Bronchial epithelial cell (primary cell): ENCODE results near the gene MBOAT2. TPM values are rescaled to one million over a fixed set of nuclear protein-coding genes. Genes with fewer than 3 reads are reported as not detected.
A peak's percentile ranks its signal among the peaks of the same experiment; 100 is the strongest.

Experiments
- DNase-seq: peaks from one replicate; pipeline ENCODE4 v3.0.0-alpha.2; 2010; ENCODE audit warnings: low read depth
- FAIRE-seq: peaks from 2 replicates; lab custom pipeline; 2011; peaks lifted over from hg19 to GRCh38; lab: Jason Lieb, UNC
- H3K27me3 ChIP-seq: 2 replicates; pipeline ENCODE4 v1.5.1; 2011; ENCODE audit warnings: low read length; ENCODE audit not compliant: control insufficient read depth, insufficient read depth
- H3K36me3 ChIP-seq: 2 replicates; pipeline ENCODE4 v1.5.1; 2011; ENCODE audit warnings: low read length; ENCODE audit not compliant: control insufficient read depth, insufficient read depth
- H3K4me3 ChIP-seq: 2 replicates; pipeline ENCODE4 v1.5.1; 2011; ENCODE audit warnings: mild to moderate bottlenecking, low read depth, low read length, control low read depth
- total RNA-seq: library from RNA; depleted of rRNA; stranded (reverse); fragments of >200 nt; gene quantifications from 2 replicates; pipeline ENCODE4 v1.2.1, GENCODE V29; 2014
- TF ChIP-seq, protein P1 (sequence below): IDR thresholded peaks from 2 replicates; pipeline ENCODE4 v1.5.1; 2011; ENCODE audit warnings: mild to moderate bottlenecking, moderate library complexity, low read length, control low read depth, inconsistent platforms; ENCODE audit not compliant: insufficient read depth, severe bottlenecking

MBOAT2 gene
- total RNA-seq, 1 donor from 2014 or later = 145 TPM

DNA sequence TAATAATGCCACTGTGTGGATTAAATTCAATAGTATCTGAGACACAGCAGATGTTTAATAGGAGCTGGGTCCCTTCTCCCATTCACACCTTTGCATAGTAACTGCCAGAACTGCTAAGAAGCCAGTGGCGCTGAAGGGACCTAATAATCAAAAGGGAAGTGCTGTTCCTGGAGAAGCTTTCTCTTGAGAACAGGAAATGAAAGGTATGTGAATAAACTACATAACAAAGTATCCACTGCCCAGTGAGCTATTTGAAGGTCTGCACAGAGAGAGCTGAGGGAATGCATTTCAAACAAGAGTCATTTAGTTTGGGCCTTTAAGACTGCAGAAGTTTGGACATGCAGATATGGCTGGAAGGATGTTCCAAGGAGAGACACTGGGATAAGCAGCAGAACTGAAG lies 110.0 kb downstream of the MBOAT2 start:
- Histone ChIP-seq H3K4me3 (no peak overlapping the region), H3K27me3 (no peaks in the 10 kb centered on the region), H3K36me3 (peaks cover 8% of the 10 kb centered on the region)
- TF ChIP-seq, protein P1, sequence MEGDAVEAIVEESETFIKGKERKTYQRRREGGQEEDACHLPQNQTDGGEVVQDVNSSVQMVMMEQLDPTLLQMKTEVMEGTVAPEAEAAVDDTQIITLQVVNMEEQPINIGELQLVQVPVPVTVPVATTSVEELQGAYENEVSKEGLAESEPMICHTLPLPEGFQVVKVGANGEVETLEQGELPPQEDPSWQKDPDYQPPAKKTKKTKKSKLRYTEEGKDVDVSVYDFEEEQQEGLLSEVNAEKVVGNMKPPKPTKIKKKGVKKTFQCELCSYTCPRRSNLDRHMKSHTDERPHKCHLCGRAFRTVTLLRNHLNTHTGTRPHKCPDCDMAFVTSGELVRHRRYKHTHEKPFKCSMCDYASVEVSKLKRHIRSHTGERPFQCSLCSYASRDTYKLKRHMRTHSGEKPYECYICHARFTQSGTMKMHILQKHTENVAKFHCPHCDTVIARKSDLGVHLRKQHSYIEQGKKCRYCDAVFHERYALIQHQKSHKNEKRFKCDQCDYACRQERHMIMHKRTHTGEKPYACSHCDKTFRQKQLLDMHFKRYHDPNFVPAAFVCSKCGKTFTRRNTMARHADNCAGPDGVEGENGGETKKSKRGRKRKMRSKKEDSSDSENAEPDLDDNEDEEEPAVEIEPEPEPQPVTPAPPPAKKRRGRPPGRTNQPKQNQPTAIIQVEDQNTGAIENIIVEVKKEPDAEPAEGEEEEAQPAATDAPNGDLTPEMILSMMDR = no peak
- no peak for DNase-seq
- no peak for FAIRE-seq

DNA sequence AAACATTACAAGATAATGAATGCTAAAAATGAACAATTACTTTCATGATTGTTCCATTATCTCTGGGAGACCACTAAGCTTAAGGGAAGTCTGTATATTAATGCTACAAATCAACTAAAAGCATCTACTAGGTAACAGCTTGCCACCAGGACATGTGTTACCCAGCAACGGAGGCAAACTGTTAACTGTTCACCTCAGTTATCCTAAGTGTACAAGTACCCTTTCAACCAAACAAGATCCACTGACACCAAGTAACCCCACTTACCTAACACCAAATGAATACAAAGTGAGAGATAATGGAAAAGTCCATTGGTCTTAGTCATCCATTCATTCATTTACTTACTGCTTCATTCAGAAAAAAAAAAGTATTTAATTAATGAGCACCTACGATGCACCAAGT lies 111.4 kb downstream of the MBOAT2 start:
- no peak overlapping the region for H3K4me3 ChIP-seq
- TF ChIP-seq, protein P1 = no peak
- FAIRE-seq (no peak), DNase-seq (no peak)
- peaks cover 11% of the 10 kb centered on the region for H3K36me3 ChIP-seq
- H3K27me3 ChIP-seq = no peaks in the 10 kb centered on the region

DNA sequence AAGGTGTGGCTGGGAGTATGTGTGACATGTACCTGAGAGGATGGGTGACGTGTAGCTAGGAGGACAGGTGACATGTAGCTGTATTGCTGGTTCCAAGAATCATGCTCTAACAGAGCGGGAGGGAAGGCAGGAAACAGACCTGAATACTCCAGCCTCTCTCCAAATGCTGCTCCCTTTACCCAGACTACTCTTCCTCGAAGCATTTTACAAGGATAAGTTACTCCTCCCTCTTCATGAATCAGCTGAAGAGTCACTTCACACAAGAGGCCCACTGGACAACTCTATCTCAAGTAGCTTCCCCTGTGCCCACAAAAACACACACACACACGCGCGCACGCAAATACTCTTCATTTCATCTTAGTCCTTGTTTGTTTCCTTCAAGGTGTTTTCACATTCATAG lies 113.5 kb downstream of the MBOAT2 start:
- H3K4me3 ChIP-seq = no peak overlapping the region
- TF ChIP-seq, protein P1 = no peak
- H3K36me3 ChIP-seq = peaks cover 12% of the 10 kb centered on the region
- H3K27me3 ChIP-seq = no peaks in the 10 kb centered on the region
- DNase-seq (peak; percentile 13), FAIRE-seq (no peak)

DNA sequence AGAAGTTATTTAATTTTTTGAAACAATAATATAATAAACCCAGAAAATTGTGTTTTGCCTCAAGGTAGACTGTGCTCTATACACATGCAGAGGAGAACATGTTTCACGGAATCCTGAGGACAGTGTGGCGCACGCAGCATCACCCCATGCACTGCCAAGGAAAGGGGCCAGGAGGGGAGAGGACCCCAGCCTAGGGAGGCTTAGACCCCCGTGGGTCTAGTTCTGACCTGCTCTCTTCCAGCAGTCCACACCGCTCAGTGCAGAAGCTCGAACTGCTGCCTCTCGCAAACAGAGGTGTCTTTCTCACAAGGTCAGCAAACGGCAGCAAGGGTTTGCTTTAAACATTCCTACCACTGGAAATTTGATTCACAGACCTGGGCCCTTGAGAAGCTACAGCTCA lies 114.5 kb downstream of the MBOAT2 start:
- TF ChIP-seq, protein P1 = no peak
- no peak overlapping the region for H3K4me3 ChIP-seq
- DNase-seq = no peak
- no peaks in the 10 kb centered on the region for H3K27me3 ChIP-seq
- peaks cover 12% of the 10 kb centered on the region for H3K36me3 ChIP-seq
- no peak for FAIRE-seq

DNA sequence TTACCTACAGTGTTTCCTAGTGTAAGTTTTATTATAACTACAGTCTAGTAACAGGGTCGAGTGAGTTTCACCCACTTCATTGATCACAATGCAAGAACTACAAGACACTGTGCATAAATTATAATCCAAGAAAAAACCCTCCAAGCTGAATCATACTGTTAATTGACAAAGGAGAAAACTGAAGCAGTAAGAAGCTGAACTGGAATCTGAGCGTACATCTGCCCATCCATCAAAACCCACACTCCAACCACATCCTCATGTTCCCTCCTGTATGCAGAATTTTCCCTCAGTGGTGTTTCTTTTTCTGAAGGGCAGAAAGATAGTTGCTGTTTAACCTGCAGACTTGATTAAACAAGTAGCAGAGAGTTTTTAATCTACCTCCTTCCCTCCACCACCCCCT lies 116.6 kb downstream of the MBOAT2 start:
- H3K27me3 ChIP-seq = no peaks in the 10 kb centered on the region
- no peak for FAIRE-seq
- H3K36me3 ChIP-seq = peaks cover 10% of the 10 kb centered on the region
- DNase-seq = no peak
- no peak overlapping the region for H3K4me3 ChIP-seq
- TF ChIP-seq, protein P1 = no peak

DNA sequence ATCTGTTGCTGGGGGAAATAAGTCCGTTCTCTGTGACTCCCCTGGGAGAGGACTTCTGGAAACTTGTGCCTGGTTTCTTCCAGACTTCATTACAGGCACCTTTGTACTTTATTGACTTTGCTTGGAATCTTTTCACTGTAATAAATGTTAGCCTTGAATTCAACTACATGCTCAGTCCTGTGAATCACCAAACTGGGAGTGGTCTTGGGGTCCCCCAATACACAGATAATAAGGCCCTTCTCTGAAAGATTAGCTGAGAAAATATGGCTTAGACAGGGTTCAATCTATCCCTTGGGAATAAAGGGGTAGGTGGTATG lies 117.3 kb downstream of the MBOAT2 start:
- Histone ChIP-seq H3K27me3 (no peaks in the 10 kb centered on the region), H3K36me3 (peaks cover 12% of the 10 kb centered on the region), H3K4me3 (no peak overlapping the region)
- DNase-seq = no peak
- TF ChIP-seq, protein P1 = no peak
- no peak for FAIRE-seq
